Ishikawa (cell line): ENCODE measurements around the gene USP22.

Source experiments
- CEBPB ChIP-seq: IDR thresholded peaks from 2 replicates; pipeline ENCODE4 v1.6.1; 2012
- CREB1 ChIP-seq: IDR thresholded peaks from 2 replicates; pipeline ENCODE4 v1.6.1; 2012; ENCODE audit warnings: low read depth
- EGR1 ChIP-seq: IDR thresholded peaks from 2 replicates; pipeline ENCODE4 v1.6.1; 2012
- EP300 ChIP-seq: IDR thresholded peaks from 2 replicates; pipeline ENCODE4 v1.6.1; 2012; ENCODE audit warnings: borderline replicate concordance
- FOXM1 ChIP-seq: IDR thresholded peaks from 2 replicates; pipeline ENCODE4 v1.6.1; 2012; ENCODE audit warnings: low read depth, borderline replicate concordance
- NFIC ChIP-seq: IDR thresholded peaks from 2 replicates; pipeline ENCODE4 v1.6.1; 2012
- RAD21 ChIP-seq: IDR thresholded peaks from 2 replicates; pipeline ENCODE4 v1.6.1; 2012; ENCODE audit warnings: low read depth
- TAF1 ChIP-seq: IDR thresholded peaks from 2 replicates; pipeline ENCODE4 v1.6.1; 2012; ENCODE audit warnings: low read depth, mild to moderate bottlenecking
- TCF12 ChIP-seq: IDR thresholded peaks from 2 replicates; pipeline ENCODE4 v1.6.1; 2012; ENCODE audit warnings: low read depth
- TEAD4 ChIP-seq: IDR thresholded peaks from 2 replicates; pipeline ENCODE4 v1.6.1; 2012
- YY1 ChIP-seq: IDR thresholded peaks from 2 replicates; pipeline ENCODE4 v1.6.1; 2012; ENCODE audit warnings: low read depth
- ZBTB7A ChIP-seq: IDR thresholded peaks from 2 replicates; pipeline ENCODE4 v1.6.1; 2012; ENCODE audit warnings: low read depth
- TF ChIP-seq, protein P1 (sequence below): IDR thresholded peaks from 2 replicates; pipeline ENCODE4 v1.6.1; 2012; ENCODE audit warnings: low read depth, mild to moderate bottlenecking
- TF ChIP-seq, protein P2 (sequence below): IDR thresholded peaks from 2 replicates; pipeline ENCODE4 v1.6.1; 2012
- TF ChIP-seq, protein P3 (sequence below): IDR thresholded peaks from 2 replicates; pipeline ENCODE4 v1.6.1; 2012

USP22 gene

DNA sequence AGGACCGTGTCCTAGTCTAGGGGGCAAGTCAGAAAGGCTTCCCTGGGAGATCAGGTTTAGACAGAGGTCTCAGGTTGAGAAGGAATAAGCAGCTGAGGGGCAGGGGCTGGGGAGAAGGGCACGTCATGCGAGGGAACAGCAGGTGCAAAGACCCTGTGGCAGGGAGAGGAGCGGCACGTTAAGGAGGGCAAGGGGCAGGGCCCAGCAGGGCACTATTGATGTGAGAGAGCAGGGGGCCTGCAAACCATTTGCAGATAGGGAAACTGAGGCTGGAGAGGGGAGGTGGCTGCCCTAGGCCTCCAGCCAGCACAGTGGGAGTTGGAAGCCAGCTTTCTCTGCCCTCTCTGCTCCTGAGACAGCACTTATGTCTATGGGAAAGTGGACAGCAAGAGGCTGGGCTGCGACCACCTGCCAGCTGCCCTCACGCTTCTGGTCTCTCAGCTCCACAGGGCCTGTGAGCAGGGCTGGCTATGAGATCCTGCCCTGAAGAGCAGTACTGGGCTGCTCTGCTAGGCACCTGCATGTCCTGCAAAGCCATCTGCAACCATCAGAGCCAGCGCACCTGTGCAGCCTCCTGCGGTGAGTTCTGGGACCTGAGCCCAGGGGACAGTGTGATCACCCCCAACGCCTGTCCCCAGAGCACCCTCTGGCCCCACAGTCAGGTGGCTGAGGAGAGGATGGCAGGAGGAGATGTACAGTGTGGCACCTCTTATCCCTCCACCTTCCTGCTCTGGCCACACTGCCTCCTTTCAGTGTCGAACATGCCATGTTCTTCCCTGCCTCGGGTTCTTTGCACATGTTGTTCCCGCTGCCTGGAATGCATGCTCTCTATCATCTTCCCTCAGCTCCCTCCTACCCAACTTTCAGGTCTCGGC is 61.5 kb downstream of the USP22 start:
- TF ChIP-seq ZBTB7A (no peak), FOXM1 (no peak), YY1 (no peak), EP300 (no peak), TEAD4 (no peak), CEBPB (no peak), NFIC (no peak), TCF12 (no peak), CREB1 (no peak), TAF1 (no peak), EGR1 (no peak), RAD21 (no peak)
- TF ChIP-seq, protein P1, sequence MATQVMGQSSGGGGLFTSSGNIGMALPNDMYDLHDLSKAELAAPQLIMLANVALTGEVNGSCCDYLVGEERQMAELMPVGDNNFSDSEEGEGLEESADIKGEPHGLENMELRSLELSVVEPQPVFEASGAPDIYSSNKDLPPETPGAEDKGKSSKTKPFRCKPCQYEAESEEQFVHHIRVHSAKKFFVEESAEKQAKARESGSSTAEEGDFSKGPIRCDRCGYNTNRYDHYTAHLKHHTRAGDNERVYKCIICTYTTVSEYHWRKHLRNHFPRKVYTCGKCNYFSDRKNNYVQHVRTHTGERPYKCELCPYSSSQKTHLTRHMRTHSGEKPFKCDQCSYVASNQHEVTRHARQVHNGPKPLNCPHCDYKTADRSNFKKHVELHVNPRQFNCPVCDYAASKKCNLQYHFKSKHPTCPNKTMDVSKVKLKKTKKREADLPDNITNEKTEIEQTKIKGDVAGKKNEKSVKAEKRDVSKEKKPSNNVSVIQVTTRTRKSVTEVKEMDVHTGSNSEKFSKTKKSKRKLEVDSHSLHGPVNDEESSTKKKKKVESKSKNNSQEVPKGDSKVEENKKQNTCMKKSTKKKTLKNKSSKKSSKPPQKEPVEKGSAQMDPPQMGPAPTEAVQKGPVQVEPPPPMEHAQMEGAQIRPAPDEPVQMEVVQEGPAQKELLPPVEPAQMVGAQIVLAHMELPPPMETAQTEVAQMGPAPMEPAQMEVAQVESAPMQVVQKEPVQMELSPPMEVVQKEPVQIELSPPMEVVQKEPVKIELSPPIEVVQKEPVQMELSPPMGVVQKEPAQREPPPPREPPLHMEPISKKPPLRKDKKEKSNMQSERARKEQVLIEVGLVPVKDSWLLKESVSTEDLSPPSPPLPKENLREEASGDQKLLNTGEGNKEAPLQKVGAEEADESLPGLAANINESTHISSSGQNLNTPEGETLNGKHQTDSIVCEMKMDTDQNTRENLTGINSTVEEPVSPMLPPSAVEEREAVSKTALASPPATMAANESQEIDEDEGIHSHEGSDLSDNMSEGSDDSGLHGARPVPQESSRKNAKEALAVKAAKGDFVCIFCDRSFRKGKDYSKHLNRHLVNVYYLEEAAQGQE, result no peak
- TF ChIP-seq, protein P2, sequence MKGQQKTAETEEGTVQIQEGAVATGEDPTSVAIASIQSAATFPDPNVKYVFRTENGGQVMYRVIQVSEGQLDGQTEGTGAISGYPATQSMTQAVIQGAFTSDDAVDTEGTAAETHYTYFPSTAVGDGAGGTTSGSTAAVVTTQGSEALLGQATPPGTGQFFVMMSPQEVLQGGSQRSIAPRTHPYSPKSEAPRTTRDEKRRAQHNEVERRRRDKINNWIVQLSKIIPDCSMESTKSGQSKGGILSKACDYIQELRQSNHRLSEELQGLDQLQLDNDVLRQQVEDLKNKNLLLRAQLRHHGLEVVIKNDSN, result no peak
- TF ChIP-seq, protein P3, sequence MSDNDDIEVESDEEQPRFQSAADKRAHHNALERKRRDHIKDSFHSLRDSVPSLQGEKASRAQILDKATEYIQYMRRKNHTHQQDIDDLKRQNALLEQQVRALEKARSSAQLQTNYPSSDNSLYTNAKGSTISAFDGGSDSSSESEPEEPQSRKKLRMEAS, result no peak

DNA sequence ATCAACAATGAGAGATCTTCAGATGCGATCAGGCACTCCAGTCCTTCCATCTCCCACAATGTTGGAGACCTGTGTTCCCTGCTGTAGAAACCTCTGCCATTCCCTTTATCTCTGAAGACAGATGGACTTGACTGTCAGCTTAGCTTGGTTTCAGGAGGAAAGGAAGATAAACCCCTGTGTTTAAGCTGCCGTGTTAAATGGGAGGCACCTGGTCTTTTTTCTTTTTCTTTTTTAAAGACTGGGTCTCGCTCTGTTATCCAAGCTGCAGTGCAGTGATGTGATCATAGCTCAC is 63.1 kb downstream of the USP22 start:
- TF ChIP-seq ZBTB7A (no peak), TEAD4 (no peak), CREB1 (no peak), EGR1 (no peak), EP300 (no peak)
- TF ChIP-seq, protein P1, result no peak

DNA sequence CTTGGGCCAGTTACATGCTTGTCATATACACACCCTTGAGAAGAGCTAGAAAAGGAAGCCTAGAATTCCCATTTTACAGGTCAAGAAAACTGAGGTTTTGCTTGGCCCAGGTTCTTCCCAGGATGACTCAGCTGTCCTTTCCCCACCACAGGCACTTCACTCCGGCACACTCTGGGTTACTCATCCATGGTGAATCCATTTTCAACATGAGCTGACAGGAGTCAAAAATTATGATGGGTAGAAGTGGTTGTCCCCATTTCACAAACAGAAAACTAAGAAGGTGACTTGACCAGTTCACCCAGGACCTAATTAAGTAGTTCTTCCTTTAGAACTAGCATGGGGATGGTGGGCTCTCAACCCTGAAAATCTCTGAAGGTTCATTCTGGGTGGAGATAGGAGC is 67.2 kb downstream of the USP22 start:
- no peak for TF ChIP-seq CEBPB
- TF ChIP-seq RAD21, result no peak
- no peak for TF ChIP-seq ZBTB7A
- TF ChIP-seq YY1, result no peak
- TF ChIP-seq, protein P1, result no peak
- no peak for TF ChIP-seq FOXM1
- TF ChIP-seq EGR1, result no peak
- TF ChIP-seq TAF1, result no peak
- no peak for TF ChIP-seq TEAD4
- TF ChIP-seq NFIC, result no peak
- TF ChIP-seq, protein P2, result no peak
- TF ChIP-seq, protein P3, result no peak
- TF ChIP-seq CREB1, result no peak
- TF ChIP-seq TCF12, result no peak
- no peak for TF ChIP-seq EP300

DNA sequence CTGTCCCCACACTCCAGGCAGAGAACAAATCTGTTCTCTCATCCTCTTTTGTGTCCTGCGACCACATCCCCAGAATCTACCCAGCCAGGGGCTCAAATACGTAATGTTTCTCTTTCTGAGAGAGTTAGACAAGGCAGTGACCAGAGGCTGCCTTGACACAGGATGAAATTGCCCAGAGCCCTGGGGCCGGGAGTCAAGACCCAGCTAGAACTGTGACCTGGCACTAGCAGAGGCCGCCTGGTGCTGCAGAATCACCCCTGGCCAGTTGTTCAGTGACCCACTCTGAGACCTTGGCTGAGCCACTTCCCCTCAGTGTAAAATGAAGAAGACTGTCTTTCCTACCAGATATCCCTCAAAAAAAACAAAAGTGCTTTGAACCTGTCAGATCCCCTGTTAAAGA is 72.5 kb downstream of the USP22 start:
- TF ChIP-seq EP300, result no peak
- TF ChIP-seq, protein P2, result no peak
- TF ChIP-seq TCF12, result no peak
- no peak for TF ChIP-seq CEBPB
